Small intestine (tissue), 7 donors: ENCODE data around the gene GRB2. TPM values are rescaled to one million over a fixed set of nuclear protein-coding genes. Genes with fewer than 3 reads are reported as not detected.

Experiments
- DNase-seq, 2 donors: peaks; one replicate each; pipeline versions ENCODE4 v3.0.0 to v3.0.0-alpha.2; 2013
- FAIRE-seq: peaks from 2 replicates; lab custom pipeline; 2012; peaks lifted over from hg19 to GRCh38; lab: Jason Lieb, UNC
- H3K27ac ChIP-seq, 3 donors: one replicate each; pipeline ENCODE4 v1.5.1; 2013; ENCODE audit warnings: low read length in 2 of 3, mild to moderate bottlenecking in 2 of 3, control low read depth in 1 of 3, inconsistent platforms in 1 of 3, low read depth in 1 of 3, moderate library complexity in 1 of 3
- H3K27me3 ChIP-seq, 3 donors: one replicate each; pipeline ENCODE4 v1.6.1; 2013; ENCODE audit warnings: low read length in 3 of 3, inconsistent platforms in 1 of 3; ENCODE audit not compliant: control insufficient read depth in 3 of 3, insufficient read depth in 3 of 3
- H3K36me3 ChIP-seq, 3 donors: one replicate each; pipeline ENCODE4 v1.6.1; 2013; ENCODE audit warnings: low read length in 3 of 3, inconsistent platforms in 1 of 3, low read depth in 1 of 3, mild to moderate bottlenecking in 1 of 3, moderate library complexity in 1 of 3; ENCODE audit not compliant: control insufficient read depth in 3 of 3, insufficient read depth in 2 of 3
- H3K4me1 ChIP-seq, 3 donors: one replicate each; pipeline ENCODE4 v1.6.1; 2013; ENCODE audit warnings: low read length in 2 of 3, inconsistent platforms in 1 of 3, low read depth in 1 of 3, mild to moderate bottlenecking in 1 of 3, moderate library complexity in 1 of 3; ENCODE audit not compliant: control insufficient read depth in 3 of 3, insufficient read depth in 2 of 3
- H3K4me3 ChIP-seq, 3 donors: one replicate each; pipeline ENCODE4 v1.5.1; 2013; ENCODE audit warnings: low read length in 3 of 3, control low read depth in 1 of 3, inconsistent platforms in 1 of 3, low read depth in 1 of 3, mild to moderate bottlenecking in 1 of 3, moderate library complexity in 1 of 3
- H3K9me3 ChIP-seq, 2 donors: one replicate each; pipeline ENCODE4 v1.6.1; 2013; ENCODE audit warnings: low read depth in 1 of 2, low read length in 1 of 2; ENCODE audit not compliant: control insufficient read depth in 2 of 2, insufficient read depth in 1 of 2
- WGBS, 3 donors: extraction: QIAGEN DNeasy Blood & Tissue Kit; methylation state at CpG; one replicate each; pipeline ENCODE4 v1.1.7; 2013; 5-methylcytosine and 5-hydroxymethylcytosine counted together
- polyA plus RNA-seq, 4 donors: library from polyadenylated mRNA; stranded (reverse) in 3 of 4; unstranded in 1 of 4; fragments of 200-250 nt in 3 of 4; fragments of 120-200 nt in 1 of 4; gene quantifications; one replicate each; pipeline versions ENCODE4 v1.2.1 to v1.2.3, GENCODE V29; 2013
- donor health status: healthy with polysubstance abuse.
- donor health status: control.
- donor health status: control.
- donor health status: Bipolar disorder and iron deficiency.
- donor health status: healthy.

GRB2 gene
- polyA plus RNA-seq, 4 donors, result 65.6 to 73.5 (median 68.0) TPM

GRCh38 chr17:75270218-75270965 lies 135.1 kb downstream of the GRB2 start:
- peaks cover 2 to 31% (median 4%) of the 10 kb centered on the region in 3 donors for H3K4me1 ChIP-seq
- peak overlapping the region; percentile 88 to 95 (median 94) for H3K27ac ChIP-seq
- H3K9me3 ChIP-seq, result no peaks in the 10 kb centered on the region
- peak; percentile 63 to 86 for DNase-seq
- peak overlapping the region; percentile 60 to 98 (median 91) for H3K4me3 ChIP-seq
- H3K36me3 ChIP-seq, result peaks cover 0 to 51% (median 2%) of the 10 kb centered on the region in 3 donors
- no peaks in the 10 kb centered on the region for H3K27me3 ChIP-seq
- 0 to 1% (median 0%) methylated on average over 44 to 47 of the region's 47 CpGs for WGBS, 3 donors
- FAIRE-seq, result no peak

GRCh38 chr17:75269844-75270217 lies 135.6 kb downstream of the GRB2 start:
- Histone ChIP-seq H3K4me3 (peak overlapping the region in 2 of 3 donors; percentile 91 to 98), H3K4me1 (peaks cover 2 to 31% (median 4%) of the 10 kb centered on the region in 3 donors), H3K27ac (peak overlapping the region in 2 of 3 donors; percentile 94 to 95), H3K9me3 (no peaks in the 10 kb centered on the region), H3K27me3 (no peaks in the 10 kb centered on the region), H3K36me3 (peaks cover 0 to 52% (median 0%) of the 10 kb centered on the region in 3 donors)
- 15 to 24% (median 24%) methylated on average over 6 of the region's 6 CpGs for WGBS, 3 donors
- FAIRE-seq (no peak), DNase-seq (peak in 1 of 2 donors; percentile 14)

Other genes starting within 250 kb of the GRB2 start
- gene SUMO2, start 222.7 kb downstream of the GRB2 start, polyA plus RNA-seq, result 100 to 1,000 TPM in 1 of 4 donors, 10 to 100 TPM in 3; 64.3 to 305 (median 71.9) TPM
- gene NUP85, start 200.0 kb downstream of the GRB2 start, polyA plus RNA-seq, result 10 to 100 TPM; 39.4 to 49.6 (median 44.5) TPM
- 10 to 100 TPM; 17.6 to 39.1 (median 22.4) TPM for gene GGA3, start 144.1 kb downstream of the GRB2 start, polyA plus RNA-seq
- 10 to 100 TPM; 55.9 to 88.6 (median 74.4) TPM for gene MRPS7, start 143.8 kb downstream of the GRB2 start, polyA plus RNA-seq
- gene MIF4GD, start 134.4 kb downstream of the GRB2 start, polyA plus RNA-seq, result 10 to 100 TPM; 13.0 to 29.7 (median 22.9) TPM
- 10 to 100 TPM; 11.4 to 15.6 (median 12.7) TPM for gene SLC25A19, start 116.2 kb downstream of the GRB2 start, polyA plus RNA-seq
- gene TMEM94, start 51.0 kb upstream of the GRB2 start, polyA plus RNA-seq, result 10 to 100 TPM; 41.8 to 87.7 (median 60.3) TPM
- gene CASKIN2, start 109.9 kb upstream of the GRB2 start, polyA plus RNA-seq, result 10 to 100 TPM in 2 of 4 donors, 1 to 10 TPM in 2; 7.6 to 15.6 (median 10.9) TPM
- gene TSEN54, start 110.8 kb upstream of the GRB2 start, polyA plus RNA-seq, result 10 to 100 TPM; 35.5 to 91.1 (median 69.4) TPM
- 100 to 1,000 TPM; 140 to 365 (median 244) TPM for gene LLGL2, start 120.0 kb upstream of the GRB2 start, polyA plus RNA-seq
- 1,000 to 10,000 TPM in 2 of 4 donors, 100 to 1,000 TPM in 2; 279 to 3,618 (median 1,437) TPM for gene MYO15B, start 182.1 kb upstream of the GRB2 start, polyA plus RNA-seq
- gene SMIM5, start 227.8 kb upstream of the GRB2 start, polyA plus RNA-seq, result 100 to 1,000 TPM in 1 of 4 donors, 10 to 100 TPM in 3; 10.4 to 114 (median 52.9) TPM